HepG2 (cell line): ENCODE measurements around the gene TIMM8B.

Source experiments
- KDM3A ChIP-seq: IDR thresholded peaks from 2 replicates; pipeline ENCODE4 v1.6.1; 2018; ENCODE audit warnings: low read depth, missing compliant biosample characterization
- MED13 ChIP-seq: sonication (generic); formaldehyde crosslinking; IDR thresholded peaks from 2 replicates; pipeline ENCODE4 v1.5.0; 2020; ENCODE audit warnings: missing genetic modification reagents
- PCBP1 ChIP-seq: fragments of 200-400 bp; formaldehyde crosslinking; IDR thresholded peaks from 2 replicates; pipeline ENCODE4 v1.6.1; 2017; ENCODE audit warnings: mild to moderate bottlenecking, low read depth, low read length, borderline replicate concordance
- PLRG1 ChIP-seq: fragments of 450-650 bp; conservative IDR thresholded peaks from 2 replicates; pipeline ENCODE4 v1.6.1; 2016

GRCh38 chr11:112114460-112114859 lies 27.9 kb upstream of the TIMM8B start:
- TF ChIP-seq KDM3A (no peak), PCBP1 (no peak), PLRG1 (no peak), MED13 (CRISPR knock-in tag) (no peak)
